ENCODE measurements around the gene STX16.

The STX16 gene

GRCh38 chr20:58655328-58656107 is 4.4 kb downstream of the STX16 start:
- ATAC-seq, result no peak
- TF ChIP-seq ZNF565 (CRISPR knock-in tag; conservative IDR thresholded peaks at IDR 0.05; ENCODE audit: low read depth), result no peak
- TF ChIP-seq TOX (CRISPR knock-in tag; IDR thresholded peaks at IDR 0.05; ENCODE audit: borderline replicate concordance), result no peak
- no peak for TF ChIP-seq GLIS3 (CRISPR knock-in tag; IDR thresholded peaks at IDR 0.05)
- no peak for TF ChIP-seq RARB (CRISPR knock-in tag; IDR thresholded peaks at IDR 0.05)
- no peak for TF ChIP-seq BACH2 (CRISPR knock-in tag; IDR thresholded peaks at IDR 0.05; ENCODE audit: borderline replicate concordance)
- TF ChIP-seq ZNF8 (CRISPR knock-in tag; IDR thresholded peaks at IDR 0.05), result no peak
- TF ChIP-seq TSHZ2 (CRISPR knock-in tag; IDR thresholded peaks at IDR 0.05), result no peak
- no peak for TF ChIP-seq ESRRG (CRISPR knock-in tag; IDR thresholded peaks at IDR 0.05)
- no peak for TF ChIP-seq OSR1 (CRISPR knock-in tag; IDR thresholded peaks at IDR 0.05)
- no peak for TF ChIP-seq ZFP3 (CRISPR knock-in tag; IDR thresholded peaks at IDR 0.05)
- TF ChIP-seq ZFP30 (CRISPR knock-in tag; IDR thresholded peaks at IDR 0.05), result no peak
- TF ChIP-seq ZC3H10 (CRISPR knock-in tag; IDR thresholded peaks at IDR 0.05), result no peak
- TF ChIP-seq CREB5 (CRISPR knock-in tag; IDR thresholded peaks at IDR 0.05; ENCODE audit: low read depth), result no peak
- TF ChIP-seq ISL1 (CRISPR knock-in tag; IDR thresholded peaks at IDR 0.05), result no peak

- ATAC-seq, result no peak
- TF ChIP-seq TSHZ2 (CRISPR knock-in tag; IDR thresholded peaks at IDR 0.05) (no peak), ZC3H10 (CRISPR knock-in tag; IDR thresholded peaks at IDR 0.05) (no peak), ZFP30 (CRISPR knock-in tag; IDR thresholded peaks at IDR 0.05) (no peak), CSDC2 (CRISPR knock-in tag; IDR thresholded peaks at IDR 0.05) (no peak), POU6F1 (CRISPR knock-in tag; IDR thresholded peaks at IDR 0.05; ENCODE audit: borderline replicate concordance, low read depth) (no peak), TCF4 (CRISPR knock-in tag; IDR thresholded peaks at IDR 0.05; ENCODE audit: borderline replicate concordance) (no peak), ISL1 (CRISPR knock-in tag; IDR thresholded peaks at IDR 0.05) (no peak), OSR1 (CRISPR knock-in tag; IDR thresholded peaks at IDR 0.05) (no peak), PPARA (CRISPR knock-in tag; IDR thresholded peaks at IDR 0.05; ENCODE audit: borderline replicate concordance) (no peak), ZNF8 (CRISPR knock-in tag; IDR thresholded peaks at IDR 0.05) (no peak)
Observed at GRCh38 chr20:58656831-58657230, 5.7 kb downstream of the STX16 start.

- TF ChIP-seq TOX (CRISPR knock-in tag; IDR thresholded peaks at IDR 0.05; ENCODE audit: borderline replicate concordance) (no peak), CREB5 (CRISPR knock-in tag; IDR thresholded peaks at IDR 0.05; ENCODE audit: low read depth) (no peak), ISL1 (CRISPR knock-in tag; IDR thresholded peaks at IDR 0.05) (no peak), GLIS3 (CRISPR knock-in tag; IDR thresholded peaks at IDR 0.05) (no peak), BACH2 (CRISPR knock-in tag; IDR thresholded peaks at IDR 0.05; ENCODE audit: borderline replicate concordance) (no peak), TCF4 (CRISPR knock-in tag; IDR thresholded peaks at IDR 0.05; ENCODE audit: borderline replicate concordance) (no peak), ESRRG (CRISPR knock-in tag; IDR thresholded peaks at IDR 0.05) (no peak), ZFP3 (CRISPR knock-in tag; IDR thresholded peaks at IDR 0.05) (no peak), ZC3H10 (CRISPR knock-in tag; IDR thresholded peaks at IDR 0.05) (no peak), ZNF70 (CRISPR knock-in tag; IDR thresholded peaks at IDR 0.05) (no peak), ZNF565 (CRISPR knock-in tag; conservative IDR thresholded peaks at IDR 0.05; ENCODE audit: low read depth) (no peak), RARB (CRISPR knock-in tag; IDR thresholded peaks at IDR 0.05) (no peak), CSDC2 (CRISPR knock-in tag; IDR thresholded peaks at IDR 0.05) (no peak), OSR1 (CRISPR knock-in tag; IDR thresholded peaks at IDR 0.05) (no peak)
- no peak for ATAC-seq
Observed at GRCh38 chr20:58657262-58657661, 6.2 kb downstream of the STX16 start.

All from SK-N-SH treated with all-trans-retinoic acid at 6 μM for 48 hours (cell line).